Activated CD4-positive, alpha-beta memory T cell treated with anti-CD3 and anti-CD28 coated beads for 36 hours (primary cell): ENCODE results near the gene SPPL2B. TPM values are rescaled to one million over a fixed set of nuclear protein-coding genes. Genes with fewer than 3 reads are reported as not detected.

ENCODE experiments used
- CTCF ChIA-PET: fragments of 350-600 bp; sonication (Branson Sonifier 250); formaldehyde crosslinking; loops from one replicate; lab custom pipeline; 2021; ENCODE audit warnings: antibody characterized with exemption, inconsistent platforms; lab: Charles Lee
- POLR2A ChIA-PET: fragments of 350-600 bp; sonication (Branson Sonifier 250); formaldehyde crosslinking; loops from one replicate; lab custom pipeline; 2021; ENCODE audit warnings: antibody characterized with exemption; lab: Charles Lee
- DNase-seq: peaks from one replicate; pipeline ENCODE4 v3.0.0-alpha.2; 2020
- H3K27ac Mint-ChIP-seq: one replicate; pipeline ENCODE4 v1.8.0; 2021; ENCODE audit warnings: mixed read lengths
- H3K27me3 Mint-ChIP-seq: one replicate; pipeline ENCODE4 v1.8.0; 2021; ENCODE audit warnings: mixed read lengths
- H3K36me3 Mint-ChIP-seq: one replicate; pipeline ENCODE4 v1.8.0; 2021; ENCODE audit warnings: mixed read lengths
- H3K4me1 Mint-ChIP-seq: one replicate; pipeline ENCODE4 v1.8.0; 2021; ENCODE audit warnings: low read depth, mixed read lengths
- H3K4me3 Mint-ChIP-seq: one replicate; pipeline ENCODE4 v1.8.0; 2021; ENCODE audit warnings: mild to moderate bottlenecking, mixed read lengths
- H3K9me3 Mint-ChIP-seq: one replicate; pipeline ENCODE4 v1.8.0; 2021; ENCODE audit warnings: mixed read lengths
- intact Hi-C: fragments of 100-400 bp; cut with micrococcal nuclease; formaldehyde crosslinking; loops from one replicate; pipeline ENCODE4 v1.15.1; 2023
- total RNA-seq, 2 experiments: library from RNA; stranded (reverse); gene quantifications; one replicate each; pipeline ENCODE4 v1.2.3, GENCODE V29; 2021

SPPL2B gene
- total RNA-seq, 2 experiments from 2014 or later = 43.8 TPM

DNA sequence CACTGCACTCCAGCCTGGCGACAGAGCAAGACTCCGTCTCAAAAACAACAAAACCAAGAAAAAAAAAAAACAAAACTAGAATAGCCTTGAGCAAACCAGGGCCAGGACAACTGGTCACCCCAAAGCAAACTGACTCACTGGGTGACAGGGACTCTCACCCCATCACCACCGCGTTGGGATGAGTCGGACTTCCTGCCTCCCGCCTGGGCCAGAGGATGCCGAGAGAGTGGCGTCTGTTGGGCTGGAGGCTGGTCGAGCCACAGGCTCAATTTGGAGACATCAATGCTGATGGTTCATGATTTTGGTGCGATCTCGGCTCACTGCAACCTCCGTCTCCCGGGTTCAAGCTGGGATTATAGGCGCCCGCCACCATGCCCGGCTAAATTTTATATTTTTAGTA lies 43.2 kb downstream of the SPPL2B start:
- Mint-ChIP-seq H3K4me3 (no peak overlapping the region), H3K27ac (no peak overlapping the region), H3K9me3 (peaks cover 7% of the 10 kb centered on the region), H3K4me1 (no peaks in the 10 kb centered on the region), H3K27me3 (peaks cover 3% of the 10 kb centered on the region), H3K36me3 (no peaks in the 10 kb centered on the region)
- DNase-seq = no peak
- CTCF ChIA-PET = no interaction called here
- intact Hi-C loops = no loop called here
- POLR2A ChIA-PET = no interaction called here

GRCh38 chr19:2372076-2372612 lies 43.7 kb downstream of the SPPL2B start:
- Mint-ChIP-seq H3K4me3 (no peak overlapping the region), H3K4me1 (no peaks in the 10 kb centered on the region), H3K9me3 (peaks cover 7% of the 10 kb centered on the region), H3K36me3 (no peaks in the 10 kb centered on the region), H3K27me3 (peaks cover 3% of the 10 kb centered on the region), H3K27ac (no peak overlapping the region)
- DNase-seq = no peak
- intact Hi-C loops = no loop called here
- ChIA-PET POLR2A (no interaction called here), CTCF (interaction anchor here (1.1 kb wide), 1 partner anchor 20 kb away, joined by 3 read pairs; no protein-coding TSS in a partner anchor)

DNA sequence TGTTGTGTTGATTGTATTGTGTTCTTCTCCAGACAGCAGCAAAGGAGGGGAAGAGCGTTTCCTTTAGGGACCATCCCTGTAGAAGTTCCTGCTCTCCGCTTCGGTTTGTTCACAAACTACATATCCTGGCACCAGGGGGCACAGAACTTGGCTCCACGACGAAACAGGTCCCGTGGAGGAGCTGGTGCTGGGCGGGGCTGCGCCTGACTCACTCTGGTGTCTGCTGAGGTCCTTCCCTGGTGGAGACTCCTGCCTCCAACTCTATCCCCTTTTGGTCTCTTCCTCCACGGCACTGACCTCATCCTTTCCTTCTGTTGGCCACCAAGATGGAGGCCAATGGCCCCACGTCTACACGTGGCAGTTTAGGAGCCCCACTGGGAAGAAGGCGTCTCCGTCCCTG lies 46.3 kb downstream of the SPPL2B start:
- CTCF ChIA-PET = interaction anchor here (1.2 kb wide), 1 partner anchor 274 kb away, joined by 3 read pairs; no protein-coding TSS in a partner anchor
- H3K4me3 Mint-ChIP-seq = no peak overlapping the region

DNA sequence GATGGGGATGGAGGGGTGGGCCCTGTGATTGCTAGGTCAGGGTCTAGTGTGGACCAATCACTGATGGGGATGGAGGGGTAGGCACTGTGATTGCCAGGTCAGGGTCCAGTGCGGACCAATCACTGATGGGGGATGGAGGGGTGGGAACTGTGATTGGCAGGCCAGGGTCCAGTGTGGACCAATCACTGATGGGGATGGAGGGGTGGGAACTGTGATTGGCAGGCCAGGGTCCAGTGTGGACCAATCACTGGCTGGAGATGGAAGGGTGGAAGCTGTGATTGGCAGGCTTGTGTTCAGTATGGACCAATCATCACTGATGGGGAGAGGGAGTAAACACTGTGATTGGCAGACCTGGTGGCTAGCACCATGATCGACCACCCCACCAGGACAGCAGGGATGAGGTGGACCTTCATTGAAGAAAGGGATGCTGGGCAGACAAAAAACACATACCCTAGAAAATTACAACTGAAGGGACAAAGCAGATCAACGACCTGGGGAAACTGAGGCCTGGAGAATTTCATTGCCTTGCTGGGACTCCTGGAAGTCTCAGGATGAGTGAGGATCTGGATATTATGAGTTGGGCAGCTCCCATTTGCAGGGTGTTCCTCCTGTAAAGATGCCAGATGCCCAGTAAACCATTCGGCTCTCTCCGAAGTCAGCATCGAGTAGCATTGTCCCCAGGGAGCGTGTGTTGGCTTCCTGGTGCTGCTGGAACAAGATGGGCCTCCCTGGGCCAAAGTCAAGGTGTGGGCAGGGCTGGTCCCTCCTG lies 47.1 kb downstream of the SPPL2B start:
- no peak overlapping the region for H3K4me3 Mint-ChIP-seq
- H3K4me1 Mint-ChIP-seq = no peaks in the 10 kb centered on the region
- no peak for DNase-seq
- CTCF ChIA-PET = interaction anchor here (0.6 to 1.2 kb wide), 2 partner anchors 273 to 286 kb away, joined by 3 read pairs; no protein-coding TSS in a partner anchor
- no peaks in the 10 kb centered on the region for H3K27me3 Mint-ChIP-seq
- H3K9me3 Mint-ChIP-seq = peaks cover 17% of the 10 kb centered on the region
- intact Hi-C loops = no loop called here
- POLR2A ChIA-PET = no interaction called here
- peaks cover 2% of the 10 kb centered on the region for H3K36me3 Mint-ChIP-seq
- H3K27ac Mint-ChIP-seq = no peak overlapping the region

More for the DNA sequence above, 46.3 kb downstream of the SPPL2B start:
- no peak for DNase-seq
- Mint-ChIP-seq H3K36me3 (peaks cover 2% of the 10 kb centered on the region), H3K27me3 (no peaks in the 10 kb centered on the region), H3K27ac (no peak overlapping the region), H3K9me3 (peaks cover 16% of the 10 kb centered on the region), H3K4me1 (no peaks in the 10 kb centered on the region)
- POLR2A ChIA-PET = no interaction called here
- intact Hi-C loops = no loop called here

- H3K9me3 Mint-ChIP-seq = peaks cover 21% of the 10 kb centered on the region
- peaks cover 3% of the 10 kb centered on the region for H3K36me3 Mint-ChIP-seq
These were observed 48.5 kb downstream of the SPPL2B start for GRCh38 chr19:2376784-2377519.

DNA sequence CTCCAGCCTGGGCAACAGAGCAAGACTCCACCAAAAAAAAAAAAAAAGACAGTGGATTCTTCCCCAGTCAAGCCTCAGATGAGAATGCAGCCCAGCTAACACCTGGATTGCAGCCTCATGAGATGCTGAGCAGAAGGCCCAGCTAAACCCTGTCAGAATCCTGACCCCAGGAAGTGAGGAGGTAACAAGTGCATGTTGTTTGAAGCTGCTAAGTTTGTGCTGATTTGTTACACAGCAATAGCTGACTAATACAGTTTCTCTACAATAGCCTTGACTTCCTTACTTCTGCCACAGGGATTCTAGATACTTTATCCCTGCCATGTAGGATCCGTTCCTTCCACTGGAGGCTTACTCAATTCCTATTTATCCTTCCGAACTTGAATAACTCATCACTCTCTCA lies 52.1 kb downstream of the SPPL2B start:
- H3K4me3 Mint-ChIP-seq = no peak overlapping the region
- peaks cover 3% of the 10 kb centered on the region for H3K27me3 Mint-ChIP-seq
- peaks cover 3% of the 10 kb centered on the region for H3K36me3 Mint-ChIP-seq
- intact Hi-C loops = no loop called here
- no peak overlapping the region for H3K27ac Mint-ChIP-seq
- H3K4me1 Mint-ChIP-seq = no peaks in the 10 kb centered on the region
- ChIA-PET CTCF (interaction anchor here (0.7 to 1.3 kb wide), 3 partner anchors 12 to 268 kb away, joined by 3 to 4 read pairs (median 4); no protein-coding TSS in a partner anchor), POLR2A (no interaction called here)
- peaks cover 21% of the 10 kb centered on the region for H3K9me3 Mint-ChIP-seq
- no peak for DNase-seq

More at GRCh38 chr19:2376784-2377519, 48.5 kb downstream of the SPPL2B start:
- Mint-ChIP-seq H3K4me1 (no peaks in the 10 kb centered on the region), H3K27ac (no peak overlapping the region), H3K27me3 (no peaks in the 10 kb centered on the region), H3K4me3 (no peak overlapping the region)
- DNase-seq = no peak
- POLR2A ChIA-PET = no interaction called here
- intact Hi-C loops = no loop called here
- CTCF ChIA-PET = no interaction called here

- Mint-ChIP-seq H3K4me1 (no peaks in the 10 kb centered on the region), H3K27me3 (peaks cover 3% of the 10 kb centered on the region), H3K27ac (no peak overlapping the region), H3K9me3 (peaks cover 21% of the 10 kb centered on the region), H3K36me3 (peaks cover 3% of the 10 kb centered on the region), H3K4me3 (no peak overlapping the region)
- CTCF ChIA-PET = interaction anchor here (0.7 to 1.3 kb wide), 2 partner anchors 11 to 267 kb away, joined by 3 to 4 read pairs; no protein-coding TSS in a partner anchor
- no peak for DNase-seq
- intact Hi-C loops = no loop called here
- POLR2A ChIA-PET = no interaction called here
These were observed 52.8 kb downstream of the SPPL2B start for GRCh38 chr19:2381148-2381820.

- ChIA-PET POLR2A (no interaction called here), CTCF (interaction anchor here (1.1 kb wide), 1 partner anchor 266 kb away, joined by 3 read pairs; no protein-coding TSS in a partner anchor)
- Mint-ChIP-seq H3K4me3 (no peak overlapping the region), H3K27me3 (peaks cover 3% of the 10 kb centered on the region), H3K27ac (no peak overlapping the region), H3K9me3 (peaks cover 21% of the 10 kb centered on the region), H3K4me1 (no peaks in the 10 kb centered on the region), H3K36me3 (peaks cover 3% of the 10 kb centered on the region)
- no peak for DNase-seq
- intact Hi-C loops = no loop called here
These were observed 54.2 kb downstream of the SPPL2B start for GRCh38 chr19:2382530-2383222.

GRCh38 chr19:2385053-2385721 lies 56.7 kb downstream of the SPPL2B start:
- CTCF ChIA-PET = interaction anchor here (0.6 kb wide), 1 partner anchor 127 kb away, joined by 3 read pairs; no protein-coding TSS in a partner anchor
- DNase-seq = peak; percentile 21
- peaks cover 7% of the 10 kb centered on the region for H3K9me3 Mint-ChIP-seq
- no peaks in the 10 kb centered on the region for H3K4me1 Mint-ChIP-seq
- intact Hi-C loops = no loop called here
- H3K27ac Mint-ChIP-seq = no peak overlapping the region
- POLR2A ChIA-PET = interaction anchor here (0.5 kb wide), 1 partner anchor 64 kb away, joined by 3 read pairs; no protein-coding TSS in a partner anchor
- H3K27me3 Mint-ChIP-seq = peaks cover 3% of the 10 kb centered on the region
- peaks cover 1% of the 10 kb centered on the region for H3K36me3 Mint-ChIP-seq
- H3K4me3 Mint-ChIP-seq = no peak overlapping the region

- Mint-ChIP-seq H3K4me3 (no peak overlapping the region), H3K27ac (no peak overlapping the region), H3K27me3 (no peaks in the 10 kb centered on the region), H3K4me1 (peaks cover 2% of the 10 kb centered on the region), H3K36me3 (no peaks in the 10 kb centered on the region), H3K9me3 (no peaks in the 10 kb centered on the region)
- intact Hi-C loops = no loop called here
- no peak for DNase-seq
- ChIA-PET CTCF (interaction anchor here (0.6 kb wide), 1 partner anchor 364 kb away, joined by 3 read pairs; no protein-coding TSS in a partner anchor), POLR2A (no interaction called here)
These were observed 59.1 kb downstream of the SPPL2B start for GRCh38 chr19:2387367-2388288.
